Subcutaneous abdominal adipose tissue (tissue), 5 donors: ENCODE results near the gene VAMP4.
A peak's percentile ranks its signal among the peaks of the same experiment; 100 is the strongest.

ENCODE experiments used
- H3K27ac ChIP-seq: one replicate; pipeline ENCODE4 v1.7.0; 2013; ENCODE audit warnings: low read depth, mild to moderate bottlenecking, inconsistent platforms, low read length, moderate library complexity
- H3K27me3 ChIP-seq, 5 donors: one replicate each; pipeline ENCODE4 v1.7.0; 2013; ENCODE audit warnings: low read length in 5 of 5, inconsistent platforms in 1 of 5; ENCODE audit not compliant: control insufficient read depth in 5 of 5, insufficient read depth in 4 of 5
- H3K36me3 ChIP-seq, 5 donors: one replicate each; pipeline ENCODE4 v1.7.0; 2013; ENCODE audit warnings: low read length in 5 of 5; ENCODE audit not compliant: control insufficient read depth in 5 of 5, insufficient read depth in 5 of 5
- H3K4me1 ChIP-seq, 5 donors: one replicate each; pipeline ENCODE4 v1.7.0; 2013; ENCODE audit warnings: low read length in 5 of 5, mild to moderate bottlenecking in 3 of 5, moderate library complexity in 1 of 5; ENCODE audit not compliant: control insufficient read depth in 5 of 5, insufficient read depth in 5 of 5
- H3K4me3 ChIP-seq, 5 donors: one replicate each; pipeline ENCODE4 v1.7.0; 2013; ENCODE audit warnings: low read length in 5 of 5, low read depth in 1 of 5
- H3K9ac ChIP-seq, 5 donors: one replicate each; pipeline ENCODE4 v1.7.0; 2013; ENCODE audit warnings: low read length in 5 of 5, mild to moderate bottlenecking in 4 of 5, moderate library complexity in 3 of 5
- H3K9me3 ChIP-seq, 5 donors: one replicate each; pipeline ENCODE4 v1.7.0; 2013; ENCODE audit warnings: low read length in 5 of 5; ENCODE audit not compliant: control insufficient read depth in 5 of 5
- donor health status: healthy.
- donor health status: healthy.
- donor health status: healthy.
- donor health status: healthy.
- donor health status: healthy.

Gene VAMP4

DNA sequence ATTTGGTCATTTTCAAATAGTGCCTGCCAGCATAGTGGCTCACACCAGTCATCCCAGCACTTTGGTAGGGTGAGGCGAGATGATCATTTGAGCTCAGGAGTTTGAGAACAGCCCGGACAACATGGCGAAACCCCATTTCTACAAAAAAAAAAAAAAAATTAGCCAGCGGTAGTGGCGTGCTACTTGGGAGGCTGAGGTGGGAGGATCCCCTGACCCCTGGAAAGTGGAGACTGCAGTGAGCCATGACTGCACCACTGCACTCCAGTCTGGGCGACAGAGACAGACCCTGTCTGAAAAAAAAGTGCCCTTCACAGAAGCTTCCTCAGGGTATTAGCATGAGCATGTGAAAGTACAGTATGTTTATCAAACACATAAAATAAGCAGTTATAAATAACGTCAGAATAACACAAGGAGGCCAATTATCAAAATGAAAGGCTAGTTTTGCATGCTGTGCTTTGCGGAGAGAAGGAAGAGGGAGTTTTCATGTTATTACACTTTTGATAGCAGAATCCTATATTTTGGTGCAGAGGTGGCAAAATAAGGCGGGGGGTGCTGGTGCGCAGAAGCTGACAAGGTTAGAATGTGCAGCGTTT, 38.8 kb upstream of the VAMP4 start:
- H3K36me3 ChIP-seq, result peaks cover 0 to 19% (median 18%) of the 10 kb centered on the region in 5 donors
- H3K27ac ChIP-seq, result peak overlapping the region; percentile 86
- H3K9me3 ChIP-seq, result no peaks in the 10 kb centered on the region
- peaks cover 2 to 33% (median 31%) of the 10 kb centered on the region in 5 donors for H3K4me1 ChIP-seq
- H3K4me3 ChIP-seq, result peak overlapping the region; percentile 71 to 96 (median 90)
- peak overlapping the region; percentile 71 to 82 (median 77) for H3K9ac ChIP-seq
- H3K27me3 ChIP-seq, result no peaks in the 10 kb centered on the region

DNA sequence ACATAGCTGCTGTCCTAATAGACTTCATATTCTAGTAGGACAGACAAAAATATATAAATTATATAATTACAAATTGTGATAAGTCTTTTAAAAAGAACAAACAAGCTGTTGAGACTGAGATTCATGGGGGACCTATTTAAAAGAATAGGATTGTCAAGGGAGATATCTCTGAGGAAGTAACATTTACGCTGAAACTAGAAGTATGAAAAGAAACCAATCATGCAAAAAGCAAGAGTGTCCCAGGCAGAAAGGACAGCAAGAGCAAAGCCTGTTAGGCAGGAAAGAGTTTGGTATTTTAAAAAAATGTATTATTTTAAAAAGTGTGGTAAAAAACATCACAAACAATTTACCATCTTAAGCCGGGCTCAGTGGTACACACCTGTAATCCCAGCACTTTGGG, 30.4 kb upstream of the VAMP4 start:
- peaks cover 0 to 9% (median 5%) of the 10 kb centered on the region in 5 donors for H3K4me1 ChIP-seq
- H3K9me3 ChIP-seq, result no peaks in the 10 kb centered on the region
- no peaks in the 10 kb centered on the region for H3K36me3 ChIP-seq
- no peaks in the 10 kb centered on the region for H3K27me3 ChIP-seq
- no peak overlapping the region for H3K27ac ChIP-seq
- H3K4me3 ChIP-seq, result no peak overlapping the region
- no peak overlapping the region for H3K9ac ChIP-seq

DNA sequence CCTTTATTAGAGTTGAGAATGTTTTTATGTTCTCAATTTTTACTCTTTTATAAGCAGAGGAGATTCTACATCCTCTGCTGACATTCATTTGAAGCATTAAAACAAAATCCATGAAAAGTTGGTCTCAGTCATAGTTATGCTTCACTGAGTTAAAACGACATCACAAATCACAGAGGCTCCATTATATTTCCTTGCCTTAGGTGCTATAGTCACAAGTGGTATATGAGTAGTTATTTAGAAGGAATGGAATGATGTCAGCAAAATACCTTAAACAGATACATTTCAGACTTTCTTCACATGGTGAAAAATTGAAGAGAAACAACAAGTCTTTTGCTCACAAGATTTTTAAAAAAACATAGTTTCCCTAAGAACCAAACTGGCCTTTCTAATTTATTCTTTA, 27.9 kb upstream of the VAMP4 start:
- peaks cover 0 to 9% (median 5%) of the 10 kb centered on the region in 5 donors for H3K4me1 ChIP-seq
- H3K36me3 ChIP-seq, result no peaks in the 10 kb centered on the region
- H3K27me3 ChIP-seq, result no peaks in the 10 kb centered on the region
- no peak overlapping the region for H3K27ac ChIP-seq
- H3K9me3 ChIP-seq, result no peaks in the 10 kb centered on the region
- H3K4me3 ChIP-seq, result no peak overlapping the region
- H3K9ac ChIP-seq, result no peak overlapping the region

DNA sequence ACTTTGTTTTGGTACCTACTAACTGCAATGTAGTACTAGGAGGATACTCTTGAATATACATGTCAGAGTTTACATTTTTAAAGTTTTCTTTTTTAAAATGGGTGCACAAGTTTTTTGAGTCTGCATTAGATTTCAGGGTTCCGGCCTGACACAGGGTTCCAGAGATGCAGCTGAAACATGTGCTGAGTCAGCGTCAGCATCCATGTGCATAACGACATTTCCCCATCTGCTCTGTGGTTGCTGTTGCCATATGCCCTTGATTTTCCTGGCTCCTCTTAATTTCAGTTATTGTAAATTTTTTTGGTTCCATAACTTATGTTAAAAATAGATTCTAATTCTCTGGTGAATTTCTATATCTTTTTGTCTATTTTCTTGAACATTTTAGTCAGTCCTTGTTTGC, 27.3 kb upstream of the VAMP4 start:
- Histone ChIP-seq H3K27ac (no peak overlapping the region), H3K9me3 (no peaks in the 10 kb centered on the region), H3K4me1 (peaks cover 0 to 9% (median 5%) of the 10 kb centered on the region in 5 donors), H3K9ac (no peak overlapping the region), H3K27me3 (no peaks in the 10 kb centered on the region), H3K4me3 (no peak overlapping the region), H3K36me3 (no peaks in the 10 kb centered on the region)

DNA sequence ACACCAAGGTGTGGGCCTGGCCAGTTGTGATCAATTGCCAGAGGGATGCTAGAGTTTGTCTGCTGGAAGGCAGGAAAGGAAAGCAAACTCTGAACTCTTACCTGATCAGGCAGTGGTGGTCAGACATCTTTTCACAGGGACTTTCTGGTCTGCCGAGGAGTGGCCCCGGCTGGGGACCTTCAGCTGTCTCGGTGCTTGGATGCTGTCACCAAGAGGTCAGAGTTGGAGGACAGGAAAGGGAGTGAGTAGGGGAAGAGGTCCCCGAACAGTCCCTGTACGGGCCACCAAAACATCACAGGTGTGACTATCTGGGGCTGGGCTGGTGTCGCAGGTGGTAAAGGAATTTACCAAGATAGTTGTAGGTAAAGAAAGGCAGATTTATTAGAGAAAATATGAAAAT, 21.9 kb upstream of the VAMP4 start:
- H3K4me1 ChIP-seq, result peaks cover 0 to 5% (median under 1%) of the 10 kb centered on the region in 5 donors
- no peak overlapping the region for H3K27ac ChIP-seq
- H3K4me3 ChIP-seq, result no peak overlapping the region

DNA sequence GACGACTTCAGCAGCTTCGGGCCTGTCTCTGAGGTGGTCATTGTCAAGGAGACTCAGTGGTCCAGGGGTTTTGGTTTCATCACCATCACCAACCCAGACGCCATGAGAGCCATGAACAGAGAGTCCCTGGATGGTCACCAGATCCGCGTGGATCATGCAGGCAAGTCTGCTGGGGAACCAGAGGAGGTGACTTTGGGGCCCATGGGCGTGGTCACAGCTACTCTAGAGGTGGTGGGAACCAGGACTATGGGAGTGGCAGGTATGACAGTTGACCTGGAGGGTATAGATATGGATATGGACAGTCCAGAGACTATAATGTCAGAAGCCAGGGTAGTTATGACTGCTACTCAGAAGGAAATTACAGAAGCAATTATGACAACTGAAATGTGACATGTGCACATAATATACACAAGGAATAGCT, 20.3 kb upstream of the VAMP4 start:
- H3K4me1 ChIP-seq, result no peaks in the 10 kb centered on the region
- no peaks in the 10 kb centered on the region for H3K9me3 ChIP-seq
- no peak overlapping the region for H3K4me3 ChIP-seq
- H3K27me3 ChIP-seq, result no peaks in the 10 kb centered on the region
- H3K9ac ChIP-seq, result no peak overlapping the region
- no peak overlapping the region for H3K27ac ChIP-seq
- H3K36me3 ChIP-seq, result no peaks in the 10 kb centered on the region

More for the DNA sequence above, 21.9 kb upstream of the VAMP4 start:
- Histone ChIP-seq H3K9ac (no peak overlapping the region), H3K27me3 (no peaks in the 10 kb centered on the region), H3K36me3 (no peaks in the 10 kb centered on the region), H3K9me3 (no peaks in the 10 kb centered on the region)

DNA sequence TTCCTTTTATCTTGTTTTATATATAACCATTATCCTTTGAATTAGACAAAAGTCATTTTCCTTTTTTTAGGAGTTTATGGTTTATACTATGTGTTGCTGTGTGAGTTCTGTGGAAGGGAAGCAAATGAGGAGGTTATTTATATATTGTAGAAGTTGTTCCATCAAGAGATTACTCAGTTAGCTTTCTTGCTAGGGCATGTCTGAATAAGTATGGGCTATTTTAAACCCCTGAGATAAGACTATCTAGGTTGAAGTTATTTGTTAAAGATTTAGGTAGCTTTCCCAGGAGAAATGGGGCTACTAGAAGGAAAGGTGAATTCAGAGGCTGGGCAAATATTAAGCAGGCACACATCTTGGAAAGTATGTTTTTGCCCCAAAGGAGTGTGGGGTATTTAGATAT, 16.1 kb upstream of the VAMP4 start:
- Histone ChIP-seq H3K9ac (no peak overlapping the region), H3K9me3 (no peaks in the 10 kb centered on the region), H3K4me1 (no peaks in the 10 kb centered on the region), H3K27me3 (no peaks in the 10 kb centered on the region), H3K27ac (no peak overlapping the region), H3K4me3 (no peak overlapping the region), H3K36me3 (no peaks in the 10 kb centered on the region)

DNA sequence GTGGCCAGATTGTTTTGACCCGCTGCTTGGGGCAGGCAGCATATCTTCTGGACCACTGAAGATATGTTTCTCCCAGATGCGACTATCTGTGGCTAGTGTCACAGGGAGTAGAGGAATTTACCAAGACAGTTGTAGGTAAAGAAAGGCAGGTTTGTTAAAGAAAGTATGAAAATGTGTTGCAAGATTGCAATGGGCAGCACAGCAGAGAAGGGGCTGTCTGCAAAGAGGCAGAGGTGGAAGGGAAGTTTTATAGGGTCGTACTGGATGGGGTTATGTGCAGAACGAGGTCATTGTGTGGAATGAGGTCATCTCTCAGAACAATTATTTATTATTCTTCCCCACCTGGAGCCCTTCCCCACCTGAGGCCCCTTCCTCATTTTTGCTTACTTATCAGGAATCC, 15.0 kb upstream of the VAMP4 start:
- no peaks in the 10 kb centered on the region for H3K36me3 ChIP-seq
- no peak overlapping the region for H3K27ac ChIP-seq
- H3K9ac ChIP-seq, result no peak overlapping the region
- H3K4me3 ChIP-seq, result no peak overlapping the region
- no peaks in the 10 kb centered on the region for H3K4me1 ChIP-seq
- H3K9me3 ChIP-seq, result no peaks in the 10 kb centered on the region
- no peaks in the 10 kb centered on the region for H3K27me3 ChIP-seq

DNA sequence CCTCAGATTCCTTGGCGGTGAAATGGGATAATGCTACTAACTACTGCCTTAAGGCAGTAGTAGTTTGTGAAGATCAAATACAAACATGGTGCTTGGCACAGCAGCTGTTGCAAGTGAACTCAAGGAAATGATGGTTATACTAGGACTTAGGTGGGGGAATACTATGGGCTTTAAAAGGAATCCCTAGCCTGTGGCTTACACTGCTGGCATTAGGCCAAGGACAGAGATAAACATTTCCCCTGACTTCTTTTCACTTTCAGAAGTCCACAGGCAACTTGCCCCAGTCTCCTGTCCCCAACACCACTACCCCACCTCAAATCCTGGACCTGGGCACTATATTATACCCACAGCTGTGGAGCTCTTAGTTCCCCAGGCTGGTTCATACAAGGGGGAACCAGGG, 13.1 kb upstream of the VAMP4 start:
- H3K9ac ChIP-seq, result no peak overlapping the region
- no peak overlapping the region for H3K27ac ChIP-seq
- H3K36me3 ChIP-seq, result no peaks in the 10 kb centered on the region
- no peaks in the 10 kb centered on the region for H3K4me1 ChIP-seq
- no peaks in the 10 kb centered on the region for H3K9me3 ChIP-seq
- no peak overlapping the region for H3K4me3 ChIP-seq
- no peaks in the 10 kb centered on the region for H3K27me3 ChIP-seq

DNA sequence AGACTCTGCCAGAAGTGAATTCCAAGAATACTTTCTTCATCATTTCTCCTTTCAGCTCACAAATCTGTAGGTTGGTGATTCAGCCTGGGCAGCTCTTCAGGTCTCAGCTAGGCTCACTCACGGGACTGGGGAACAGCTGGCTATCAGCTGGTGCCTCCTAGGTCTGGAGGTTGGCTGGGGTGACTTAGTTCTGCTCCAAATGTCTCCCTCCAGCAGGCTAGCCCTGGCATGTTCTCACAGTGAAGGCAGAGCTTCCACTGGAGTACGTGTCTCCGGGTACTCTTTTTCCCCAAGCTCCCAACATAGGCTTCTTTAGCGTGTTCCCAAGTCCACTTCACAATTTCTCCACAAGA, 12.5 kb upstream of the VAMP4 start:
- no peak overlapping the region for H3K4me3 ChIP-seq
- no peaks in the 10 kb centered on the region for H3K4me1 ChIP-seq
- H3K9ac ChIP-seq, result no peak overlapping the region
- no peaks in the 10 kb centered on the region for H3K27me3 ChIP-seq
- no peaks in the 10 kb centered on the region for H3K9me3 ChIP-seq
- H3K27ac ChIP-seq, result no peak overlapping the region
- no peaks in the 10 kb centered on the region for H3K36me3 ChIP-seq
